ENCODE measurements around the gene KCNN1. TPM values are rescaled to one million over a fixed set of nuclear protein-coding genes. Genes with fewer than 3 reads are reported as not detected.
A peak's percentile ranks its signal among the peaks of the same experiment; 100 is the strongest.

KCNN1 gene
- total and polyA plus RNA-seq, 2 of the 13 experiments (the other 11 are each of a cell fraction or from before 2014, with no cell fraction given), result 0.04 TPM; not detected in 1

- ATAC-seq (no peak), FAIRE-seq (no peak), DNase-seq (ENCODE audit: low spot score) (no peak)
- Histone ChIP-seq H3K4me3 (replicated peaks in 1 of 3; ENCODE audit: insufficient read depth in 1 of 3, low read depth in 2 of 3, low read length in 3 of 3) (peak overlapping the region in 2 of 3 experiments; percentile 60 to 72; a peak in 3 of 6 replicates), H3K27me3 (ENCODE audit: control insufficient read depth in 1 of 2, insufficient read depth in 2 of 2, low read length in 2 of 2) (peaks cover 0 to 2% of the 10 kb centered on the region in 2 experiments; a peak in 1 of 5 replicates), H3K9me3 (ENCODE audit: low read length) (no peaks in the 10 kb centered on the region), H4K20me1 (ENCODE audit: insufficient read depth, low read length) (no peaks in the 10 kb centered on the region), H3K36me3 (replicated peaks in 1 of 2; ENCODE audit: control insufficient read depth in 1 of 2, insufficient read depth in 2 of 2, low read length in 2 of 2) (no peaks in the 10 kb centered on the region), H3K9ac (ENCODE audit: insufficient read depth, low read depth, low read length) (no peak overlapping the region), H3K4me1 (ENCODE audit: insufficient read depth, low read length) (peaks cover 29% of the 10 kb centered on the region), H3K4me2 (ENCODE audit: low read depth, low read length) (peak overlapping the region; percentile 36; the same call in 1 of the 2 replicates), H3K27ac (ENCODE audit: extremely low read length, insufficient read depth, low read length) (no peak overlapping the region), H2AFZ (ENCODE audit: low read length) (no peak overlapping the region), H3K79me2 (ENCODE audit: insufficient read depth, low read length) (no peaks in the 10 kb centered on the region)
- intact Hi-C loops (cut with micrococcal nuclease; ENCODE audit: unreplicated experiment), result no loop called here
- TF ChIP-seq ZNF121 (CRISPR knock-in tag; IDR thresholded peaks at IDR 0.05) (0 out of 2 replicates have a peak, but pooled peaks have one; percentile 19), ZNF510 (CRISPR knock-in tag; IDR thresholded peaks at IDR 0.05; ENCODE audit: low read depth) (no peak)
- WGBS (ENCODE audit: low lambda C conversion rate), result 31% methylated on average over 17 of the region's 17 CpGs
- POLR2A ChIA-PET, result no interaction called here
- CTCF ChIA-PET (ENCODE audit: low intra/inter-chr PET ratio, low total read pairs), result no interaction called here
- no TSS peak for BruUV-seq (replicated peaks)
- in situ Hi-C loops (cut with HindIII; ENCODE audit: extremely low pct_ligation_motif_present, low pct_unique_long_range_greater_than_20kb), result loop anchor here (10.0 kb wide), 1 partner anchor 174 kb away; the partner anchor contains the start of gene IFI30
Measured at GRCh38 chr19:18000480-18000914, 33.6 kb downstream of the KCNN1 start.

GRCh38 chr19:18000915-18001776, 34.2 kb downstream of the KCNN1 start:
- Histone ChIP-seq H3K36me3 (replicated peaks in 1 of 2; ENCODE audit: control insufficient read depth in 1 of 2, insufficient read depth in 2 of 2, low read length in 2 of 2) (no peaks in the 10 kb centered on the region), H3K9ac (ENCODE audit: insufficient read depth, low read depth, low read length) (peak overlapping the region; percentile 59), H3K27me3 (ENCODE audit: control insufficient read depth in 1 of 2, insufficient read depth in 2 of 2, low read length in 2 of 2) (peaks cover 0 to 2% of the 10 kb centered on the region in 2 experiments; a peak in 1 of 5 replicates), H3K4me3 (replicated peaks in 1 of 3; ENCODE audit: insufficient read depth in 1 of 3, low read depth in 2 of 3, low read length in 3 of 3) (peak overlapping the region; percentile 57 to 72 (median 60); a peak in 5 of 6 replicates), H3K4me1 (ENCODE audit: insufficient read depth, low read length) (peaks cover 29% of the 10 kb centered on the region), H2AFZ (ENCODE audit: low read length) (no peak overlapping the region), H4K20me1 (ENCODE audit: insufficient read depth, low read length) (no peaks in the 10 kb centered on the region), H3K4me2 (ENCODE audit: low read depth, low read length) (peak overlapping the region; percentile 76), H3K79me2 (ENCODE audit: insufficient read depth, low read length) (no peaks in the 10 kb centered on the region), H3K9me3 (ENCODE audit: low read length) (no peaks in the 10 kb centered on the region), H3K27ac (ENCODE audit: extremely low read length, insufficient read depth, low read length) (no peak overlapping the region)
- DNase-seq (ENCODE audit: low spot score) (peak; percentile 70), FAIRE-seq (no peak), ATAC-seq (peak; percentile 11)
- 10% methylated on average over 2 of the region's 105 CpGs for WGBS (ENCODE audit: low lambda C conversion rate)
- in situ Hi-C loops (cut with HindIII; ENCODE audit: extremely low pct_ligation_motif_present, low pct_unique_long_range_greater_than_20kb) (loop anchor here (10.0 kb wide), 1 partner anchor 174 kb away; the partner anchor contains the start of gene IFI30), intact Hi-C loops (cut with micrococcal nuclease; ENCODE audit: unreplicated experiment) (no loop called here)
- no TSS peak for BruUV-seq (replicated peaks)
- CTCF ChIA-PET (ENCODE audit: low intra/inter-chr PET ratio, low total read pairs), result no interaction called here
- POLR2A ChIA-PET, result no interaction called here
- TF ChIP-seq ZNF253 (CRISPR knock-in tag; IDR thresholded peaks at IDR 0.05; ENCODE audit: borderline replicate concordance) (0 out of 2 replicates have a peak, but pooled peaks have one; percentile 59), ZNF264 (CRISPR knock-in tag; IDR thresholded peaks at IDR 0.05) (no peak), GZF1 (CRISPR knock-in tag; IDR thresholded peaks at IDR 0.05) (no peak), BRD4 (CRISPR knock-in tag; IDR thresholded peaks at IDR 0.05) (no peak), KLF16 (CRISPR knock-in tag; IDR thresholded peaks at IDR 0.05) (peak in 1 of 2 experiments; percentile 73; a peak in 2 of 4 replicates), ZNF251 (CRISPR knock-in tag; IDR thresholded peaks at IDR 0.05) (no peak), ZNF652 (CRISPR knock-in tag; IDR thresholded peaks at IDR 0.05; ENCODE audit: borderline replicate concordance, low read depth) (no peak), JUND (CRISPR knock-in tag; IDR thresholded peaks at IDR 0.05) (no peak), ZSCAN30 (CRISPR knock-in tag; IDR thresholded peaks at IDR 0.05) (no peak), ATF5 (CRISPR knock-in tag; IDR thresholded peaks at IDR 0.05; ENCODE audit: low read depth) (no peak), ZNF33A (CRISPR knock-in tag; IDR thresholded peaks at IDR 0.05; ENCODE audit: borderline replicate concordance) (no peak)
